HG03469 (cell line): Measurements from ENCODE around the gene SH2D2A.
"Not testable (repeated sequence)": the region's sequence is repeated elsewhere in the genome, so short reads cannot be mapped to it uniquely, and the experiment has no call there.

Experiments
- ATAC-seq: cut with Tn5 transposase; IDR thresholded peaks from one replicate; pipeline ENCODE4 v1.9.1; 2021; ENCODE audit warnings: mild to moderate bottlenecking, moderate library complexity, moderate number of reproducible peaks; ENCODE audit not compliant: unreplicated experiment

Gene SH2D2A

DNA sequence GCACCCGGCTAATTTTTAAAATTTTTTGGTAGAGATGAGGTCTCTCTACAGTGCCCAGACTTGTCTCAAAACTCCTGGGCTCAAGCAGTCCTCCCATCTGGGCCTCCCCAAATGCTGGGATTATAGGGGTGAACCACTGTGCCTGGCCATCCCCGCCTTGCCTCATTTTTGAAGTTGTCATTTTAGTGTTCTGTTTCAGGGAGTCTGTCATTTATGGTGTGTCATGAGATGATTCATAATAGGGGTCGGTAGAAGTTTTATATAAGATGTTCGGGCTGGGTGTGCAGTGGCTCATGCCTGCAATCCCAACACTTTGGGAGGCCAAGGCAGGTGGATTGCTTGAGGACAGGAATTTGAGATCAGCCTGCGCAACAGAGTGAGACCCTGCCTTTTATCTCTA, 40.8 kb downstream of the SH2D2A start:
- no peak for ATAC-seq

DNA sequence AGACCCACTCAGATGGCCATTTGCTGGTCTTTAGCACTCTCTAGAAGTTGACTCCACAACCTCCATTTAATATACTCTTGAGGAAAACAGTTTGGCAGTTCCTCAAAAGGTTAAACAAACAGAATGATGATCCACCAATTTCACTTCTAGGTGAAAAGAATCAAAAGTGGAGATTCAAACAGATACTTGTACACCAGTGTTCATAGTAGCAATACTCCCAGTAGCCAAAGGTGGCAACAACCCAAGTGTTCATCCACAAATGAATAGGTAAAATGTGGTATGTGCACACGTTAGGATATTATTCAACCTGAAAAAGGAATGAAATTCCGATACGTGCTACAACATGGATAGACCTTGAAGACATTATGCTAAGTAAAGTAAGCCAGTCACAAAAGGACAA, 43.0 kb downstream of the SH2D2A start:
- no peak for ATAC-seq

DNA sequence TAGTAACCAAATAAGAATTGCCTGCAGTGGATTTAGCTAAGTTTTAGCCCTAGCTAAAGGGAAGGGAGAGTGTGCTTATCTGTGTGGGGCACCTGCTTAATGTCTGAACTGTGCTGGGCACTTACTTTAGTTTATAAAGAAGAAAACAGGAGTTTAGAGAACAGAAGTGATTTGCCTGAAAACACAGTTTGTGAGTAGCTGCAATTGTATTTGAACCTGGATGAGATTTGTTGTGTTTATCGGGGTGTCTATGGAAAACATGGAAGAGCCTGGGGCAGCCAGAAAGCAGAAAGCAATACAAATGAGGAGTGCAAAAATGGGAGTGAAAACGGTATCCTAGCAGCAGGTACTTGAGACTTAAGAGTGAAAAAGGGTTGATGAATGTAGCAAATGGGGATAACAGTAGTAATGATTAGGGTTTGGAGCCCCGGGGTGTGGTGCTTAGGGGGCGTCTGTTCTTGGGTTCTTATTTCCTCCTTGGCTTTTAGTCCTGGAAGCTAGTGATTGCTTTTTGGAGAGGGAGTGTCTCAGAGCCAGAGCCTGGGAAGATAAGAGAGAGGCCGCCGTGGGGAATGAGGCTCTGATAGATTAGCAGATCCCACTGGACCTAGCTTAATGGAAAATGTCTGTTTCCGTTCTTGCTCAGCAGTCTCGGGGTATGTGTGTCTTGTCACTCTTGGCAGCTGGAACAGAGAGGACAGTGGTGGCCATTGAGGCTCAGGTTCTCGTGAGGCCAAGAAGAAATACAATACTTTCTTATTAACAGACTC, 43.7 kb downstream of the SH2D2A start:
- no peak for ATAC-seq

DNA sequence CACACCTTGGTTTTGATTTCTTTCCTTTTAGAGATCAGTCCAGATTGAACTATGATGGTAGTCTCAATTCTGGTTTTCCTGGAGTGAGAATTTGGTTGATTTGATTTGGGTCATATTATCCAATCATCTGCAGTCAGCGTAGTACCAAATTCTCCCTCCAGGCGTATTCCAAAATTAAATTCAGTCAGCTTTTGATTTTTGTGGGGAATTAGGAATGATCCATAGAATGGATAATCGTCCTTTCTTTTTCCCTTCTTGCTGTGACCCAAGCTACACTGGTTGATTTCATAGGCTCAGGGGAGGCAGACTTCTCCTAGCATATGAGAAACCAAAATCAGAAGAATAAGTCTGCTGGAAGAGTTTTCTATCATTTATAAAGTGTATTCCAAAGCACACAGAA, 44.4 kb downstream of the SH2D2A start:
- ATAC-seq, result no peak

DNA sequence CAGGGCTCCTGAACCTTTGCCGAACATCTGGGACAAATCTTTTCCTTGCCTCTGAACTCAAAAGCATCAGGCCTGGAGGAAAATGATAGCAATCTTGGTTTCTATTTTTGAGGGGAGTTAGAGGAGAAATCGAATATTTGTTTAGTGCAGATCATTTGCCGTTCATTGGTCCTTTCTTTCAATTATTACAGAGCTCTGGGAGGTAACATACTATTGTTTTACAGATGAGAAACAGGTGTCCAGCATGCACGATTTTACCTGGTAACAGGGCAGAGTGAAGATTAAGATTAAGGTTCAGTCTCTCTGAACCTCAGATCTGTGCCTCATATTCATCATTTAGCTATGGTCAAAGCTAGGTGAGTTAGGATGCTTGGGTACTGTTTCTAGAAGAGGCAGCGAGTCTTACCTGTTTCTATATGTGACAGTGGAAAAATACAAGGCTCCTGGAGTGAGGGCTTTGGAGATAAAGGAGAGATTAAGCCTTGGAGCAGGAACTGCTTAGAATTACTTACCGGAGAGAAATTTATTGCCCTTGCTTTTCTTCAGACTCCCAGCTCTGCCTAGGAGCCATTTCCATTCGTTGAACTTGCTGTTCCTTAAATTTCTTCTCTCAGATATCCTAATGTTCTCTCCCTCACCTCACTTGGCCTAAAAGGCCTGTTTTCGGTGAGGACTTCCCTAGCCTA, 47.9 kb downstream of the SH2D2A start:
- no peak for ATAC-seq

DNA sequence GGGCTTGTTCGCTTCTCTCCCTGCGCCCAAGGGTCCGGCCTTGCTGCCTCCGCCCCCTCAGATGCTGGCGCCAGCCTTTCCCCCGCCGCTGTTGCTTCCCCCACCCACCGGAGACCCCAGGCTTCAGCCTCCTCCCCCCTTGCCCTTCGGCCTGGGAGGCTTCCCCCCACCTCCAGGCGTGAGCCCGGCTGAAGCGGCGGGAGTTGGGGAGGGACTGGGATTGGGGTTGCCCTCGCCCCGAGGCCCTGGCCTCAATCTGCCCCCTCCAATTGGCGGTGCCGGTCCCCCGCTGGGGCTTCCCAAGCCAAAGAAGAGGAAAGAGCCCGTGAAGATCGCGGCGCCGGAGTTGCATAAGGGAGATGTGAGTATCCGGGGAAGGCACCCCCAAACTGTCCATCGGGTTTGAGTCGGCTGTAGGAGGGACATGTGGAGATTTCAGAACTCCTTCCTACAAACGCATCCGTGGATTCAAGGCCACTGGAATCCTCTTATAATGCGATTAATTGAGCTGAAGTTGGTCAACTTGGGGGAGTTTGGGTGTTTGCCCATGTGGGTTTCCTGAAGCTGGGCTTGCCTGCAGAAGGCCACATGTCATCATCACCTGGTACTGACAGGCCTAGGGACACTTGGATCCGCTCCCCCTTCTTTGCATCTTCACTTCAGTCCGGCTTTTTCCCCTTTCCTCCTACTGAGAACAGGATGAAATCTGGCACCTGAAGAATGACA, 48.6 kb downstream of the SH2D2A start:
- no peak for ATAC-seq

DNA sequence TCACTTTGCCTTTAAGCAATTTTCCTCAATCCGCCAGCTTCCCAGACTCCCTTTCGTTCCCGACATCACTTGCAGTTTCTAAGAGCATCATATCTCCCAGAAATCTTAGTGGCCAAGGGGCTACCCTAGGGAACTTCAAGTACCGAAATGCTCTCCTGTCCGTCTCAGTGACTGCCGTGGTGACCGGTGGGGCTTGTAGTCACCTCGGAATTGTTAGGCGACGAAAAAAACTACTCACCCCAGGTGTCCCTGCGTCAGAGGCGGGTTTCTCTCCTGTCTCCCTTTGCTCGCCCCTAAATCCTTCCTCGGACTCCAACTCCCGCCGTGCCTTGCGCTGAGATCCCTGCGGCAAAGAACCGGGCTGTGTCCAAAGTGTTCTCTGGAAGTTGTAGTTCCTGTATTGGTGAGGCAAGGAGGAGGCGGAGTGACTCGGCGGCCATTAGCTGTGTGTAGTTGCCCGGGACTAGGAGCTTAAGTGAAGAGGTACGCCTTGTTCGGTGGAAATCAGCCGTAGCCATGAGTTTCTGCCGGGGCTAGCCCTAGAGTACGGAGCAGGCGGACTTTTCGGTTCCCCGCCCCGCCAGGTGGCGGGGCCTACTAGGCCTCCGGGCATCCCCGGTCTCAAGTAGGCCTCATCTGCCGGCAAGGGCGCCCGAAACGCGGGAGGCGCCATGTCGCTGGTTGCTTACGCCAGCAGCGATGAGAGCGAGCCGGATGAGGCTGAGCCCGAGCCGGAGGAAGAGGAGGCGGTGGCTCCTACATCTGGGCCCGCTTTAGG, 49.4 kb downstream of the SH2D2A start, which contains the start of gene PRCC:
Gene PRCC (plus strand): TSS at position 435 of the 778 bp plus-strand sequence. CDS start 237 bp downstream, at position 672.
- ATAC-seq, result peak; percentile 82

DNA sequence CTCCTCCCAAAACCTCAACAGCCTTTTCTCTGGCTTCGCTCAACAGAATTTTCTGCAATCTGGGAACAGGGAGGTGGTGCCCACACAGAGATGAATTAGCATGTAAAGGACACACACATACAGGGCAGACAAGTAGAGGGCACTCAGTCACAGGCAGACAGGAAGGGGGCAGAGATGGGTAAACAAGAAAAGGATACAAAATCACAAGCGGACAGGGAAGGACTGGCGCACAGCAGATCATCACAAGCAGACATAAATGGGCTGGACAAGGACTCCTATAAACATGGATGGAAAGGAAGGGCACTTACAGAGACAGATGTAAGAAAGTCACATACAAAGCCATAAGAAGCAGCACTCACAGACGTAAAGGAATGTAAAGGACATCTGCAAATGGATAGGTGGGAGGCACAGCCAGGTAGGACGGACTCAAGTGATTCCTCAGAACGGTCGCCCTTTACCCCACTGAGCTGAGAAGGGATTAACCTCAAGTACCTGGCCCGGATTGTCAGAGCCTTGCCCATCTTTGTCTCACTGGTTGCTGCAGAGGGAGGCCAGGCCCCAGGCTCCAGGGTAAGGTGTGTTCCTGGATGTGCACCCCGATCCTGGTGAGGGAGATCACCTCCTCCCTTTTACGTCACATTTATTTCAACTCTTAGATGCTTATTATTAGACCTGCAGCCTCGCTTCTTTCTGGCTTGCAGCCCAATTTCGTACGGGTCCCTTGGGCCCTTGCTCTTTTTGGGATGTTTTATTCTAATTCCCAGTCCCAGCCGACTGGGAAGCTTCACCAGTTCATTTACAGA, 50.1 kb downstream of the SH2D2A start:
- no peak for ATAC-seq

DNA sequence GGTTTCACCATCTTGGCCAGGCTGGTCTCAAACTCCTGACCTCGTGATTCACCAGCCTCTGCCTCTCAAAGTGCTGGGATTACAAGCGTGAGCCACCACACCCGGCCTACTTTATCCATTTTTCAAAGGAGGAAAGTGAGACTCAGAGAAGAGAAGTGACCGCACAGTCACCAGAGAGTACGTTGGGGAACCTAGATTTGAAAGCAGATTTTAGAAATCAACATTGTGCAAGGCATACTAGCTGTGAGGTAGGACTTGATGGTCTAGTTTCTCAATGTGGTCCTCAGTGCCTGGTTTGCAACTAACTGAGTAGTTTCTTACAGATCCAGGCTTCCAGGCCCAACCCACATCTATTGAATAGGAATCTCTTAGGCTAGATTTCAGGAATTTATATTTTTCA, 51.0 kb downstream of the SH2D2A start:
- no peak for ATAC-seq

DNA sequence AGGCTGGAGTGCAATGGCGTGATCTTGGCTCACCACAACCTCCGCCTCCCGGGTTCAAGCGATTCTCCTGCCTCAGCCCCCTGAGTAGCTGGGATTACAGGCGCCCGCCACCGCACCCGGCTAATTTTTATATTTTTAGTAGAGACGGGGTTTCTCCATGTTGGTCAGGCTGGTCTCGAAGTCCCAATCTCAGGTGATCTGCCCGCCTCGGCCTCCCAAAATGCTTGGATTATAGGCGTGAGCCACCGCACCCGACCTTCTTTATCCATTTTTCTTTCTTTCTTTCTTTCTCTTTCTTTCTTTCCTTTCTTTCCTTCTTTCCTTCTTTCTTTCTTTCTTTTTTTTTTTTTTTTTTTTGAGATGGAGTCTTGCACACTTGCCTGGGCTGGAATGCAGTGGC, 51.5 kb downstream of the SH2D2A start:
- ATAC-seq, result not testable (repeated sequence)

DNA sequence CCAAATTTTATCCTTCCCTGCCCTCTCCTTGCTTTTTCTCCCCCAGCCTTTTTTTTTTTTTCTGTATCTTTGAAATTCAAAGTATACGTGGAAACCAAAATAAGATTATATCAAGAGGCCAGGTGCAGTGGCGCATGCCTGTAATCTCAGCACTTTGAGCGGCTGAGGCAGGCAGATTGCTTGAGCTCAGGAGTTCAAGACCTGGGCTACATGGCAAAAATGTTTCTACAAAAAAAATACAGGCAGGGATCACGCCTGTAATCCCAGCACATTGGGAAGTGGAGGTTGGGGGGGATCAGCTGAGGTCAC, 55.9 kb downstream of the SH2D2A start:
- ATAC-seq, result no peak

DNA sequence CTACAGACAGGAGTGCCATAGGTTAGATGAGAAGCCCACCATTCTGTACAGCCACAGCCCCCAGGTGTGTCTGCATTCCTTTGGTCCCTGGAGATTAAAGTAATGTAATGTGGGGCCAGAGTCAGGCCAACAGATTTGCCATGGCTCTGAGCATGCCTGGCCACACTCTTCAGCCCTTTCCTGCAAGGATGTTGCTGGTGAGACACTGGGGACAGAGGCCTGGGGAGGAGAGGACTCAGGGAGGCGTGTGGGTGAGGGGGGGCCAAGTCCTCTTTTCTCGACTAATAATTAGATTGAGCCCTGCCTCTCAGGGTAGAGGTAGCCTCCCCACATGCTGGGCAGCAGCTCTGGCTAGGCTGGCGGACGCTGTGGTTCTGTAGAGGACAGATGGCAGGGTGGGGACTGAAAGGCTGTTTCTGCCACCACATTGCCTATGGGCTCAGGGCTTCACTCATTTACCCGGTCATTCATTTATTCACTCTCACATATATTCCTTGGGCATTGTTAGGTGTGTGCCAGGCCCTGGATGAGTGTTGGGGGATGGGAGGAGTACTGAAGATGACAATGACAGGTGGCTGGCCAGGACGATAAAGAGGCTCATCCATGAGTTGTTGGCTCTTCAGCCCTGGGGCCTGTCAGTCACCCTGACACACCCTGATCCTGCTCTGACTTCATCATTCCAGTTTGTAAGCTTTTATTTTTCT, 56.4 kb downstream of the SH2D2A start:
- ATAC-seq, result no peak

DNA sequence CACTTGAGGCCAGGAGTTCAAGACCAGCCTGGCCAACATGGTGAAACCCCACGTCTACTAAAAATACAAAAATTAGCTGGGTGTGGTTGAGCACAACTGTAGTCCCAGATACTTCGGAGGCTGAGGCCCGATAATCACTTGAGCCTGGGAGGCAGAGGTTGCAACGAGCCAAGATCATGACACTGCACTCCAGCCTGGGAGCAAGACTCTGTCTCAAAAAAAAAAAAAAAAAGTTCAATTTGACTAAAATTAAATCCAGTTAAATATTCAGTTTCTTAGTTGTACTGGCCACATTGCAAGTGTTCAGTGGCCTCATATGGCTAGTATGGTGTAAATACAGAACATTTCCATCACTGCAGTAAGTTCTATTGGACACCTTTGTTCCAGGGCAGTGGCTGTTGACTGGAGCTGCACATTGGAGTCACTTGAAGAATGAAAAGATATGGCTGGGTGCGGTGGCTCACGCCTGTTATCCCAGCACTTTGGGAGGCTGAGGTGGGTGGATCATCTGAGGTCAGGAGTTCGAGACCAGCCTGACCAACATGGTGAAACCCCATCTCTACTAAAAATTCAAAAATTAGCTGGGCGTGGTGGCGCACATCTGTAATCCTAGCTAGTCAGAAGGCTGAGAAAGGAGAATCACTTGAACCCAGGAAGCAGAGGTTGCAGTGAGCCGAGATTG, 58.9 kb downstream of the SH2D2A start:
- not testable (repeated sequence) for ATAC-seq

DNA sequence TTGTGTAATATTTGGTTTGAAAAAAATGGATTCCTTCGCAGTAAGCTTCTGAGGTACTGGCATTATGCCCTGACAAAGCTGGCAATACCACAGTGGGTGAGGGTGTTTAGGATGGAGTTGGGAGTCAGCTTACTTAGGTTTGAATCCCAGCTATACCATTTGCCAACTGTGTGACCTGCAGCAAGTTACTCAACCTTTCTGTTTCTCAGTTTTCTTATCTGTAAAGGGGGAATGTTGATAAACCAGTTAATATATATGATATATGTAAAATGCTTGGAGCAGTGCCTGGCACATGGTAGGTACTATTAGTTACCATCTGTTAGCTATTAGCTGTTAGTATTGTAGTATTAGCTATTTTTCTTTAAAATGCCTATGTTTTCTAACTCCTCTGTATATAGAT, 60.3 kb downstream of the SH2D2A start:
- ATAC-seq, result no peak
